Upper lobe of left lung (tissue), 6 donors: ENCODE data around the gene DAZAP1. TPM values are rescaled to one million over a fixed set of nuclear protein-coding genes. Genes with fewer than 3 reads are reported as not detected.

Experiments
- ATAC-seq, 2 donors: fragments of 200-7000 bp; cut with Tn5 transposase; one replicate each; pipeline ENCODE4 v1.9.1; 2022; ENCODE audit warnings: mild to moderate bottlenecking in 2 of 2, moderate library complexity in 2 of 2; ENCODE audit not compliant: low FRiP score in 2 of 2
- DNase-seq, 2 donors: peaks; one replicate each; pipeline ENCODE4 v3.0.0-alpha.2; 2019 to 2020
- H3K27ac ChIP-seq, 4 donors: fragments of 200-600 bp; sonication (generic); one replicate each; pipeline ENCODE4 v1.5.1; 2016 to 2019
- H3K27me3 ChIP-seq, 4 donors: fragments of 200-600 bp; sonication (generic); one replicate each; pipeline ENCODE4 v1.5.1; 2017 to 2019
- H3K36me3 ChIP-seq, 4 donors: fragments of 200-600 bp; sonication (generic); one replicate each; pipeline ENCODE4 v1.5.1; 2016 to 2019
- H3K4me1 ChIP-seq, 4 donors: fragments of 200-600 bp; sonication (generic); one replicate each; pipeline ENCODE4 v1.5.1; 2018 to 2019
- H3K4me3 ChIP-seq, 4 donors: fragments of 200-600 bp; sonication (generic); one replicate each; pipeline ENCODE4 v1.5.1; 2017 to 2019; ENCODE audit warnings: mild to moderate bottlenecking in 2 of 4, moderate library complexity in 1 of 4
- H3K9me3 ChIP-seq, 4 donors: fragments of 200-600 bp; sonication (generic); one replicate each; pipeline ENCODE4 v1.5.1; 2018 to 2019
- EP300 ChIP-seq, 4 donors: sonication (generic); formaldehyde crosslinking; IDR thresholded peaks; one replicate each; pipeline ENCODE4 v1.5.1; 2017; ENCODE audit warnings: antibody characterized with exemption in 4 of 4, control low read depth in 2 of 4
- POLR2A ChIP-seq, 4 donors: fragments of 450-650 bp; IDR thresholded peaks; one replicate each; pipeline ENCODE4 v1.5.1; 2016 to 2017; ENCODE audit warnings: antibody characterized with exemption in 4 of 4, mild to moderate bottlenecking in 2 of 4
- POLR2AphosphoS5 ChIP-seq, 2 donors: sonication (generic); formaldehyde crosslinking; IDR thresholded peaks; one replicate each; pipeline ENCODE4 v1.5.1; 2017; ENCODE audit warnings: antibody characterized with exemption in 2 of 2
- WGBS, 2 donors: methylation state at CpG; one replicate each; pipeline ENCODE4 v1.1.5; 2017 to 2018; 5-methylcytosine and 5-hydroxymethylcytosine counted together
- total RNA-seq, 6 donors: library from RNA; depleted of rRNA in 4 of 6; stranded (reverse); fragments of >200 nt in 4 of 6; gene quantifications; one replicate each; pipeline versions ENCODE4 v1.1.0 to v1.2.1, GENCODE V29; 2016 to 2021
- TF ChIP-seq, protein P1 (sequence below), 6 experiments: fragments of 450-650 bp in 4 of 6; fragments of 200-600 bp in 2 of 6; sonication (generic) in 2 of 6; IDR thresholded peaks; one replicate each; pipeline ENCODE4 v1.5.1; 2016 to 2019; ENCODE audit warnings: antibody characterized with exemption in 6 of 6
- donor health status: DM: no; HTN: no; CAD: no; lungs with moderate emphysema.
- donor health status: DM: no; HTN: yes; CAD: no; lungs with severe emphysema.

The DAZAP1 gene
- total RNA-seq, 6 donors from 2014 or later = 38.9 to 107 (median 78.7) TPM

DNA sequence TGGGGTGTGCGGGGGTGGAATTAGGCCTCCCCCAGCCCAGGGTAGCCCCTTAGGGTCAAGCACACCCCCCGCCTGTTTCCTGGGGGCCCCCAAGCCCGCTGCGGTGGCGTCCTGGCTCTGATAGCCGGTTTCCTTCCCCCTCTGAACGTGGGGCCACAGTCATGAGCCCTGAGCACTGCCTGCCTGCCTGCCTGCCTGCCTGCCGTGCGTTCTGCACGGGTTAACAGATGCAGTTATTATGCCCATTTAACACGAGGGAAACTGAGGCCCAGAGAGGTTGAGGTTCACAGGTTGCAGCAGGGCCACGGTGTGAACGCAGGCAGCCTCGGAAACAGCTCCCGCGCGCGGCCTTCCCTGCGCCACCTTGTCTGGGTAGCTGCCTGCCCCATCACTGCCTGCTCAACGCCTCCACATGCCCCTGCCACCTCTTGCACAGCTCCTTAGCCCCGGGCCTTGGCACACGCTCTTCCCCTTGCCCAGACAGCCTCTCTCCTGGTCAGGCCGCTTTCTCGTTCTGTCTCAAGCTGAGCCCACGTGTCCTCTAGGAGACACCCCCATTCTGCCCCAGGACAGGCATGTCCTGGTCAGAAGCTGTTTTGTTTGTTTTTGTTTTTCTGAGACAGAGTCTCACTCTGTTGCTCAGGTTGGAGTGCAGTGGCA is 4.8 kb upstream of the DAZAP1 start:
- peaks cover 23 to 44% (median 26%) of the 10 kb centered on the region in 4 donors for H3K4me1 ChIP-seq
- ATAC-seq (no peak), DNase-seq (peak in 1 of 2 donors; percentile 79)
- H3K36me3 ChIP-seq = no peaks in the 10 kb centered on the region
- TF ChIP-seq EP300 (IDR thresholded peaks at IDR 0.05) = no peak
- TF ChIP-seq, protein P1, sequence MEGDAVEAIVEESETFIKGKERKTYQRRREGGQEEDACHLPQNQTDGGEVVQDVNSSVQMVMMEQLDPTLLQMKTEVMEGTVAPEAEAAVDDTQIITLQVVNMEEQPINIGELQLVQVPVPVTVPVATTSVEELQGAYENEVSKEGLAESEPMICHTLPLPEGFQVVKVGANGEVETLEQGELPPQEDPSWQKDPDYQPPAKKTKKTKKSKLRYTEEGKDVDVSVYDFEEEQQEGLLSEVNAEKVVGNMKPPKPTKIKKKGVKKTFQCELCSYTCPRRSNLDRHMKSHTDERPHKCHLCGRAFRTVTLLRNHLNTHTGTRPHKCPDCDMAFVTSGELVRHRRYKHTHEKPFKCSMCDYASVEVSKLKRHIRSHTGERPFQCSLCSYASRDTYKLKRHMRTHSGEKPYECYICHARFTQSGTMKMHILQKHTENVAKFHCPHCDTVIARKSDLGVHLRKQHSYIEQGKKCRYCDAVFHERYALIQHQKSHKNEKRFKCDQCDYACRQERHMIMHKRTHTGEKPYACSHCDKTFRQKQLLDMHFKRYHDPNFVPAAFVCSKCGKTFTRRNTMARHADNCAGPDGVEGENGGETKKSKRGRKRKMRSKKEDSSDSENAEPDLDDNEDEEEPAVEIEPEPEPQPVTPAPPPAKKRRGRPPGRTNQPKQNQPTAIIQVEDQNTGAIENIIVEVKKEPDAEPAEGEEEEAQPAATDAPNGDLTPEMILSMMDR (IDR thresholded peaks at IDR 0.05) = no peak
- no peak for TF ChIP-seq POLR2A (IDR thresholded peaks at IDR 0.05)
- H3K27me3 ChIP-seq = peaks cover 0 to 16% (median 6%) of the 10 kb centered on the region in 4 donors
- no peak overlapping the region for H3K27ac ChIP-seq
- 45 to 51% methylated on average over 17 of the region's 25 CpGs for WGBS, 2 donors
- no peak overlapping the region for H3K4me3 ChIP-seq
- H3K9me3 ChIP-seq = no peaks in the 10 kb centered on the region

DNA sequence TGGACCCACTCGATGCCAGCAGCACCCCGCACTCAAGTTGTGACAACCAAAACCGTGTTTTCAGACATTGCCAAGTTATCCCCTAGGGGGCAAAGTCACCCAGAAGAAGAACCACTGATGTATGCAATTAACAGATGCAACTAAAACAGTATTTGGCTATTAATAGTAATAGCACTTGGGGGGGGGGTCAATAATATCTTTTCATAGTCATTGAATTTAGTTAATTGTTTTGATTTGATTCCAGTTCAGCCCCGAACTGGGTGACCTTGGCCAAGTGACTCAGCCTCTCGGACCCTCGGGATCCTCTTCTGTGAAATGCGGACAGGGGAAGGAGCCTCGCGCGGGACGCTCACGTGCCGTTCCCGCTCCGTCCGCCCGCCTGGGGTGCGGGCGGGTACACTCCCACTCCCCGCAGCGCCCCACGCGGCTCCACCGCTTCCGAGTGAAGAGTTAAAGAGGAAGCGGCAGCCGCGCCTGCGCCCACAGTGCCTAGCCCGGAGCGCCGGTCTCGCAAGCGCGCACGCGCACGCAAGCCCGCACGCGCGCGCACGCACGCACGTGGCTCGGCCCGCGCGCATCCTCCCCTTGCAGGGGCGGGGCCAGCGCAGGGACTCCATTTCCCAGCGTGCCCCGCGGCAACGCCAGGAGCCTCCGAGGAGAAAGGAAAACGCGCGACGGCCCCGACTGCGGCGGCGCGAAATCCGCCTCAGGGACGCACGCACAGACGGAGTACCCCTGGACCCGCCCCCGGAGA is 435 bp upstream of the DAZAP1 start:
- 0% methylated on average over 10 to 23 of the region's 72 CpGs for WGBS, 2 donors

DNA sequence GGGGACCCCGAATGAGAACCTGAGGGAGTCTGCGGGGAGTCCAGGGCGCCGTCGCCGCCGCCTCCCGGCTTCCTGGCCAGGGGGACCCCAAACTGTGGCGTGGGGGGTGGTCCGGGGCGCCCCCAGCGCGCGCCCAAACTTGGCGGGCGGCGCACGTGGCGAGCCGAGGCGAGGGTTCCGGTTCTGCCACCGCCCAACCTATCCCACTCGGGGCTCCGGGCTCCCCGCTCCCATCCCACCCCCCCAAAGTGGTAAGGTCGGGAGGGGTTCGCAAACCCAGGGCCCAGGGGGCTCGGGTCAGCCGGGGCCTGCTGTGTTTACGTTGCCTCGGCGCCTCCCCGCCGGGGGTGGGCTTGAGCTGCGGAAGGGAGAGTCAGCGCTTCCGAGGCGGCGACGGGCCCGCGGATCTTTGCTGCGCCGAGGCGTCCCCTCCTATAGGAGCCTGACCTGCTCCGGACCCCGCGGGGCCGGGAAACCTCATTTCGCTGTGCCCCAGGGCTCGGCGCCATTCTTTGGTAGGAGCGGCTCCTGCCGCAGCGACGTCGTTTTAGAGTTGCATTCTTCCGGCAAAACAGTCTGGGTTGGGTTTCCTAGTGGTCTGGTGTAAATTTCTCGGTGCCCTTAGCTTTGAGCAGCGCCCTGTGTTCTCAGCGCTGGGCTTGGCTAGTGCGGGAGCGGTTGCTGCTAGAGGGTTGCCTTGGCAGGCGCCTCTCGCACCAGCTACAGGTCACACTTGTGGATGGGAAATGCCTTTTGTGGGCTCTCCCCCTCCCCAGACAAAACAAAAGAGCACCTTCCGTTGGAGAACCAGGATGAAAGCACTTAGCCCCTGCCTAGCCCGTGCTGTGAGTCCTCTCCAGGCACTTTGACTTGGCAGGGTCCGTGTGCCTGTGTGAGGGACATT is 1.2 kb downstream of the DAZAP1 start:
- ATAC-seq (peak; percentile 25 to 58), DNase-seq (peak; percentile 77 to 92)
- peaks cover 0 to 17% (median 10%) of the 10 kb centered on the region in 4 donors for H3K36me3 ChIP-seq
- H3K4me1 ChIP-seq = peaks cover 46 to 58% (median 52%) of the 10 kb centered on the region in 4 donors
- 2 to 6% methylated on average over 3 to 38 of the region's 69 CpGs for WGBS, 2 donors
- H3K9me3 ChIP-seq = no peaks in the 10 kb centered on the region
- H3K27me3 ChIP-seq = no peaks in the 10 kb centered on the region
- TF ChIP-seq POLR2A (IDR thresholded peaks at IDR 0.05) (peak in 2 of 4 donors; percentile 40 to 62), EP300 (IDR thresholded peaks at IDR 0.05) (no peak), POLR2AphosphoS5 (IDR thresholded peaks at IDR 0.05) (peak in 1 of 2 donors; percentile 33)
- TF ChIP-seq, protein P1 (IDR thresholded peaks at IDR 0.05) = no peak
- H3K27ac ChIP-seq = peak overlapping the region; percentile 95 to 98 (median 98)
- peak overlapping the region; percentile 93 to 100 (median 98) for H3K4me3 ChIP-seq

More for the DNA sequence above, 435 bp upstream of the DAZAP1 start:
- TF ChIP-seq, protein P1 (IDR thresholded peaks at IDR 0.05) = peak in 5 of 6 experiments; percentile 16 to 53 (median 46)
- TF ChIP-seq EP300 (IDR thresholded peaks at IDR 0.05) = no peak
- peak in 1 of 2 donors; percentile 61 for TF ChIP-seq POLR2AphosphoS5 (IDR thresholded peaks at IDR 0.05)
- peak in 1 of 4 donors; percentile 58 for TF ChIP-seq POLR2A (IDR thresholded peaks at IDR 0.05)
- Histone ChIP-seq H3K4me1 (peaks cover 35 to 52% (median 43%) of the 10 kb centered on the region in 4 donors), H3K27me3 (peaks cover 0 to 3% (median 0%) of the 10 kb centered on the region in 4 donors), H3K4me3 (peak overlapping the region; percentile 46 to 100 (median 96)), H3K27ac (peak overlapping the region; percentile 67 to 98 (median 88)), H3K36me3 (peaks cover 0 to 10% (median 0%) of the 10 kb centered on the region in 4 donors), H3K9me3 (no peaks in the 10 kb centered on the region)
- DNase-seq = peak; percentile 99 to 100
- peak; percentile 95 to 96 for ATAC-seq

DNA sequence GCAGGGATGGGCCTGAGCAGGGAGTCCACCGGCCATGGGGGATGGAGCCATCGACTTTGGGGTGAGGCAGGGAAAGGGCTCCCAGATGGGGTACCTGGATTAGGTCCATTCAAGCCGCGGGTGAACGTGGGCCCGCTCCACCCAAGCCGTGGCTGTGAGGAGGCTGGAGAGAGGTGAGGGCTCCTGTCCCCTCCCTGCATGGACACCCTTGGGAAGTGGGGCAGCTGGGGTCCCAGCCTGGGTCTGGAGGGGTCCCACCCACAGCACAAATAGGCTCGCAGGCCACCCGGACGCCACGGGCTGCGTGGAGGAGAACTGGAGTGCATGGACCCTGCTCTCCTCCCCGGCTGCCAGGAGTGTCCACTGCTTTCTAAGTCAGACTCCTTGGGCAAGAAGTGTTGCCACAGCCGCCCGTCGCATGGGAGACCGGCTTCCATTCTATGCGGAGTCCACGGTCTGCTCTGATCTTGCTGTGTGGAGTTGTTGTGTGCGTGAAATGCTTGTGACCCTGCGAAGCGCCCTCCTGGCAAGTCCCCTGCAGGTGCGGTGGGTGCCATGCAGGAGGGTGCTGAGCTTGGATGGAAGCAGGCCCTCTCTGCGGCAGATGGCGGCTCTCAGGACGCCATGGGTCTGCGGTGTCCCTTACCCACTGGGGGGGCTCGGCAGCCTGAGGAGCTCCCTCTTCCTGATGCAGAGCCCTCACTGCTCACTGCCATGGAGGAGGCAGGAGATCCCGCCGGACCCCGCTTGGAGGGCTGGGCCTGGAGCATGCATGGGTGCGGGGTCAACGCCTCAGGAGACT is 2.0 kb downstream of the DAZAP1 start:
- H3K27ac ChIP-seq = peak overlapping the region; percentile 95 to 98 (median 98)
- DNase-seq = peak in 1 of 2 donors; percentile 76
- WGBS, 2 donors = 0 to 59% methylated on average over 2 to 21 of the region's 33 CpGs

More for the DNA sequence above, 2.0 kb downstream of the DAZAP1 start:
- H3K27me3 ChIP-seq = no peaks in the 10 kb centered on the region
- peaks cover 48 to 65% (median 60%) of the 10 kb centered on the region in 4 donors for H3K4me1 ChIP-seq
- H3K9me3 ChIP-seq = no peaks in the 10 kb centered on the region
- H3K4me3 ChIP-seq = peak overlapping the region; percentile 93 to 100 (median 98)
- no peak for ATAC-seq
- H3K36me3 ChIP-seq = peaks cover 0 to 18% (median 11%) of the 10 kb centered on the region in 4 donors
- TF ChIP-seq POLR2AphosphoS5 (IDR thresholded peaks at IDR 0.05) (no peak), POLR2A (IDR thresholded peaks at IDR 0.05) (no peak), EP300 (IDR thresholded peaks at IDR 0.05) (no peak)
- TF ChIP-seq, protein P1 (IDR thresholded peaks at IDR 0.05) = no peak
